ENCODE results near the gene HNF1A.

GRCh38 chr12:120930032-120930431, 48.3 kb upstream of the HNF1A start:
- TF ChIP-seq, protein P1, sequence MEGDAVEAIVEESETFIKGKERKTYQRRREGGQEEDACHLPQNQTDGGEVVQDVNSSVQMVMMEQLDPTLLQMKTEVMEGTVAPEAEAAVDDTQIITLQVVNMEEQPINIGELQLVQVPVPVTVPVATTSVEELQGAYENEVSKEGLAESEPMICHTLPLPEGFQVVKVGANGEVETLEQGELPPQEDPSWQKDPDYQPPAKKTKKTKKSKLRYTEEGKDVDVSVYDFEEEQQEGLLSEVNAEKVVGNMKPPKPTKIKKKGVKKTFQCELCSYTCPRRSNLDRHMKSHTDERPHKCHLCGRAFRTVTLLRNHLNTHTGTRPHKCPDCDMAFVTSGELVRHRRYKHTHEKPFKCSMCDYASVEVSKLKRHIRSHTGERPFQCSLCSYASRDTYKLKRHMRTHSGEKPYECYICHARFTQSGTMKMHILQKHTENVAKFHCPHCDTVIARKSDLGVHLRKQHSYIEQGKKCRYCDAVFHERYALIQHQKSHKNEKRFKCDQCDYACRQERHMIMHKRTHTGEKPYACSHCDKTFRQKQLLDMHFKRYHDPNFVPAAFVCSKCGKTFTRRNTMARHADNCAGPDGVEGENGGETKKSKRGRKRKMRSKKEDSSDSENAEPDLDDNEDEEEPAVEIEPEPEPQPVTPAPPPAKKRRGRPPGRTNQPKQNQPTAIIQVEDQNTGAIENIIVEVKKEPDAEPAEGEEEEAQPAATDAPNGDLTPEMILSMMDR (IDR thresholded peaks at IDR 0.05; ENCODE audit: insufficient read depth, low read length, poor library complexity, severe bottlenecking), result no peak
- no peak for TF ChIP-seq EZH2phosphoT487 (conservative IDR thresholded peaks at IDR 0.05; ENCODE audit: low read length)
